RWPE2 (cell line): Measurements from ENCODE around the gene DLG5.

Source experiments
- ATAC-seq: fragments of 200-7000 bp; cut with Tn5 transposase; 3 replicates; pipeline ENCODE4 v1.9.1; 2021; ENCODE audit warnings: low read depth
- DNase-seq: peaks from one replicate; pipeline ENCODE4 v3.0.0-alpha.2; 2020; ENCODE audit warnings: low spot score
- H3K27ac ChIP-seq: fragments of 450-650 bp; 2 replicates; pipeline ENCODE4 v1.5.1; 2017; ENCODE audit warnings: mild to moderate bottlenecking; ENCODE audit not compliant: poor library complexity, severe bottlenecking
- H3K27me3 ChIP-seq: fragments of 250-450 bp; sonication (Bioruptor Pico); 2 replicates; pipeline ENCODE4 v1.5.1; 2021; ENCODE audit warnings: mild to moderate bottlenecking, moderate library complexity; ENCODE audit not compliant: insufficient read depth, poor library complexity, severe bottlenecking
- H3K36me3 ChIP-seq: fragments of 250-450 bp; sonication (Bioruptor Pico); 2 replicates; pipeline ENCODE4 v1.5.1; 2020; ENCODE audit warnings: low read depth, mild to moderate bottlenecking, moderate library complexity
- H3K4me1 ChIP-seq: fragments of 250-450 bp; sonication (Bioruptor Pico); 2 replicates; pipeline ENCODE4 v1.5.1; 2021; ENCODE audit warnings: mild to moderate bottlenecking, moderate library complexity; ENCODE audit not compliant: insufficient read depth, poor library complexity, severe bottlenecking
- H3K4me3 ChIP-seq: fragments of 250-450 bp; sonication (Bioruptor Pico); 2 replicates; pipeline ENCODE4 v1.5.1; 2021; ENCODE audit warnings: mild to moderate bottlenecking, moderate library complexity; ENCODE audit not compliant: severe bottlenecking
- H3K9me3 ChIP-seq: fragments of 250-450 bp; sonication (Bioruptor Pico); 2 replicates; pipeline ENCODE4 v1.5.1; 2021; ENCODE audit warnings: mild to moderate bottlenecking, moderate library complexity; ENCODE audit not compliant: severe bottlenecking
- CTCF ChIP-seq: fragments of 450-650 bp; IDR thresholded peaks from one replicate; pipeline ENCODE4 v1.5.1; 2017; ENCODE audit warnings: mild to moderate bottlenecking, moderate library complexity; ENCODE audit not compliant: poor library complexity, severe bottlenecking

DLG5 gene

DNA sequence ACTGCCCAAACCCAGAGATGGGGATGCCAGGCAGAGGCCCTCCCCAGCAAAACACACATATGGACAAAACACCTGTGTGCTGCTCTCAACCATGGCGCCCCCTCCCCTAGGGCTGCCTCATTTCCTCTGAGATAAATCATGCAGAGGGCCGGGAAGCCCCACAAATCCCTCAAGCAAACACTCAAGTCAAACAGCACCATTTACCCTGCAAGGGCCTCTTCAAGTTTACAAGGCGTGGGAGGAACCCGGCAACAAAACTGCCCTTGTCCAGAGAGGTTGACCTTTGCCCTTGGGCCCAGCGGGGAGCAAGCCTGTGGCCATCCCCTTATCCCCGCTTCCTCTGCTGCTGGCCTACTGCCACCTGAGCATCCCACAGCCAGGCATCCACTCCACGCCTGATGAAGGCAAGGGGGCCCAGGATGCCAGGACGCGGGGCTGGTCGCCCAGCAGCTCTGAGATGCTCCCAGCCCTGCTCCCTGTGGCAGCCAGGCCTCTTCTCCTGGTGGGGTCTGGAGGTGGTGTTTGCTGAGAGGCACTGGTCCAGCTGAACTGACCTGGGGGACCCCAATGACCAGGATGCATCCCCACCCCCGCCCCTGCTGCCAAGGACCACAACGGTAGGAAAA, 77.4 kb downstream of the DLG5 start:
- TF ChIP-seq CTCF = no peak
- Histone ChIP-seq H3K4me3 (no peak overlapping the region), H3K36me3 (peaks cover 74% of the 10 kb centered on the region), H3K27me3 (no peaks in the 10 kb centered on the region), H3K9me3 (no peaks in the 10 kb centered on the region), H3K4me1 (peaks cover 26% of the 10 kb centered on the region), H3K27ac (peak overlapping the region; percentile 91)
- ATAC-seq = no peak
- no peak for DNase-seq

- peak overlapping the region; percentile 91 for H3K27ac ChIP-seq
- peaks cover 74% of the 10 kb centered on the region for H3K36me3 ChIP-seq
- ATAC-seq = peak; percentile 58
Measured at GRCh38 chr10:77846718-77847311, 79.7 kb downstream of the DLG5 start.

GRCh38 chr10:77845451-77845850, 81.1 kb downstream of the DLG5 start:
- Histone ChIP-seq H3K27ac (peak overlapping the region; percentile 91), H3K9me3 (no peaks in the 10 kb centered on the region), H3K4me3 (no peak overlapping the region), H3K36me3 (peaks cover 75% of the 10 kb centered on the region), H3K4me1 (peaks cover 26% of the 10 kb centered on the region), H3K27me3 (no peaks in the 10 kb centered on the region)
- TF ChIP-seq CTCF = no peak
- DNase-seq = no peak
- no peak; the same call in 2 of the 3 replicates for ATAC-seq

More at GRCh38 chr10:77846718-77847311, 79.7 kb downstream of the DLG5 start:
- H3K4me1 ChIP-seq = peaks cover 26% of the 10 kb centered on the region
- no peaks in the 10 kb centered on the region for H3K9me3 ChIP-seq
- no peak overlapping the region for H3K4me3 ChIP-seq
- H3K27me3 ChIP-seq = no peaks in the 10 kb centered on the region
- peak; percentile 94 for TF ChIP-seq CTCF
- DNase-seq = no peak

GRCh38 chr10:77844713-77845445, 81.7 kb downstream of the DLG5 start:
- Histone ChIP-seq H3K4me1 (peaks cover 26% of the 10 kb centered on the region), H3K36me3 (peaks cover 75% of the 10 kb centered on the region), H3K9me3 (no peaks in the 10 kb centered on the region), H3K27me3 (no peaks in the 10 kb centered on the region), H3K4me3 (no peak overlapping the region), H3K27ac (peak overlapping the region; percentile 91)
- DNase-seq = peak; percentile 86
- TF ChIP-seq CTCF = no peak
- peak; percentile 96 for ATAC-seq

- no peak overlapping the region for H3K4me3 ChIP-seq
- peaks cover 26% of the 10 kb centered on the region for H3K4me1 ChIP-seq
- H3K9me3 ChIP-seq = no peaks in the 10 kb centered on the region
- peaks cover 81% of the 10 kb centered on the region for H3K36me3 ChIP-seq
- DNase-seq (no peak), ATAC-seq (no peak)
- TF ChIP-seq CTCF = no peak
- H3K27ac ChIP-seq = peak overlapping the region; percentile 91
- H3K27me3 ChIP-seq = no peaks in the 10 kb centered on the region
Measured at GRCh38 chr10:77844177-77844576, 82.4 kb downstream of the DLG5 start.
